Measurements from ENCODE around the gene DDX20.
A peak's percentile ranks its signal among the peaks of the same experiment; 100 is the strongest.

The DDX20 gene

GRCh38 chr1:111749628-111750027 lies 6.1 kb upstream of the DDX20 start:
- no peak for DNase-seq

GRCh38 chr1:111750856-111751255 lies 4.8 kb upstream of the DDX20 start:
- no peak for DNase-seq

DNA sequence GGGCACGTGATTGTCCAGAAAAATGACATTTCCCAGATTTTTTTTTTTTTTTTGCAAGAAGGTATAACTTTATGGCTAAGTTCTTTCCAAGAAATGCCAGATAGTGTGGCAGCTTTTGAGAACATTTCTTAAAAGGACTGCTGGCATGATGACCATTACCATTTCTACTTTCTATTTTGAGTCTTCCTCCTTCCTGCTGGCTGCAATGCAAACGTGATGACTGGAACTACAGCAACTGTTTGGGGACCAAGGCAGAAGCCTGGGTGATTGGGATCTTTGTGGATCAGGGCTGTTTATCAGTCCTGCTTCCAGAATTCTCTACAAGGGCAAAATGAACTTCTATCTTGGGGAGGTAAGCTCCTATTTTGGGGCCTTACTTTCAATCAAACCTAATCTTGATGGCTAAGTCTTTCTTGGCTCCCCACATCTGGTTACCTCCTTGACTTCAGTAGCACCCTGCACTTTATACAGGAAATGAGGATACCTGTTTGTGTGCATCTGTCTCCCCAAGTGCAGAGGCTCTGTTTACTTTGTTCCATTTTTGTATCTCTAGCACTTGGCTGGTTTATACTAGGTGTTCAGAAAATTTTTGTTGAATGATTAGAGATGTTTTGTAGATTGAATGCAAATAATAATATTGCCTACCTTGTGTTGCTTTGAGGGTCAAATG lies 3.7 kb upstream of the DDX20 start:
- DNase-seq: no peak

- peak; percentile 64 for DNase-seq
Measured at GRCh38 chr1:111754984-111755330, 744 bp upstream of the DDX20 start.

GRCh38 chr1:111756124-111756513 lies 418 bp downstream of the DDX20 start:
- DNase-seq: no peak

- no peak for DNase-seq
Measured at GRCh38 chr1:111758373-111758772, 2.7 kb downstream of the DDX20 start.

DNA sequence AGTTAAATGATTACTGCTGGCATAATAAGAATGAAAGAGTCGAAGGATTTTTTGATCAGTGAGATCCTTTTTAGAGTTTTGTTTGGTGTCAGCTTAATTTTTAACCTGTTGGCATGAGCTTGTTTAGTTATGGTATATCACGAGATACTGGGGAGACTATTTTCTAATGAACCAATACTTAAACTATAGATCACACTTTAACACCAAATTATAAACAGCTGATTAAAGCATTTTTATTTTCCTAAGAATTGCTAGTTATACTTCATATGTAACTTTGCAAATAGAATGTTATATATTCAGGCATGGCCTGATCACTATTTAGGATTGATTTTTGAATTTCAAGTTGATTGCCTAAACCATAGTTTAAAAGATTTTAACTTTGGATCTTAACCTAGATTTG lies 6.0 kb downstream of the DDX20 start:
- no peak for DNase-seq

DNA sequence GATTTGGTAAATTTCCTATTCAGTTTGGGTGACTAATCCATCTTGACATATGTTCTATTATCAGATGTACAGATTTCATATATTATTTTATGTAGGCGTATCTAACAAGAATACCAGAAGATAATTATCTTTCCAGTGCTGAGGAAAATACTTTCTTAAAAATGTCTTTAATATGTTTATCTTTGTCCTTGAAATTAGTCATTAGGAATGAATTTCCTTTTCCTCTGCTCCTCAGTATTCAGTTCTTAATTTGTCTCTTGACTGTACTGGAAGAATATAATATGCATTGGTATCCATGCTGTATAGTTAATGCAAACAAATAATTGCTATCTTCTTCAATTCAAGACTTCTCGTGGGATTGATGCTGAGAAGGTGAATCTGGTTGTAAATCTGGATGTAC lies 6.6 kb downstream of the DDX20 start:
- no peak for DNase-seq

GRCh38 chr1:111768023-111768422 lies 12.3 kb downstream of the DDX20 start:
- no peak for DNase-seq

- no peak for DNase-seq
Measured at GRCh38 chr1:111768625-111769024, 12.9 kb downstream of the DDX20 start.

- peak; percentile 38 for DNase-seq
Measured at GRCh38 chr1:111769517-111770146, 13.9 kb downstream of the DDX20 start.

DNA sequence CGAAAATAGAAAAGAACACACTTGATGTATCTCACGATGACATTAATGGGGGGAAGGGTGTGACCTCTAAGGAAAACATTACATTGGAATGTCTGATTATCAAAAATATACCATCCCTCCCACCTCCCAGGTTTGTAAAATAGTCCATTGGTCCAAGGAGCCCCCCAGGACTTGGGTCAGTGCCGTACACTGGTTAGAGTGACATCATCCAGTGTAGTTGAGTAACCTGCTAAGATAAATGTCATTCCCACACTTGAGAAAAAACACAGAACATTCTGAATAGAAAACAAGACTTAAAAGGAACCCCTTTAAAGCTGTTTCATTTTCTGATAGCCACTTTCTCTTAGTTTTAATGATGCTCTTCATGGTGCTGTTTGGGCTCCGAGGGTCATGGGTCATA lies 15.2 kb downstream of the DDX20 start:
- DNase-seq: no peak

DNA sequence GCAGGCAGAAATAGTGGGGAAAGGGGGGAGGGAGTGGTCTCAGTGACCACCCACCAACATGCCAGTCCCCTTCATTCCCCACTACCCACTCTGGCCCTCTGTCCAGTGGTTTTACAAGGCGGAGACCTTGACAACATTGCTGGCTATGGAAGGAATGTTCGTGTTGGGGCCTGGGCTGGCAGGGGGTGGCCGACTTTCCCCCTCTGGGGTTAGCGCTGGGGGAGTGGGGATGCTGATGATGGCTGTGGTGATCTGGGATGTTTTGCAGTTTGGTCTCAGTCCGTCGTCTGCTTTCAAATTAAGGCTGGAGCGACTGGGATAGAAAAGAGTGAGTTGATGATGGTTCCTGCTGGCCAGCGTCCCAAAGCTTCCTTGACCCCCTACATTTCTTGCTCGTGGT lies 20.3 kb downstream of the DDX20 start:
- no peak for DNase-seq

GRCh38 chr1:111776391-111776790 lies 20.7 kb downstream of the DDX20 start:
- no peak for DNase-seq

DNA sequence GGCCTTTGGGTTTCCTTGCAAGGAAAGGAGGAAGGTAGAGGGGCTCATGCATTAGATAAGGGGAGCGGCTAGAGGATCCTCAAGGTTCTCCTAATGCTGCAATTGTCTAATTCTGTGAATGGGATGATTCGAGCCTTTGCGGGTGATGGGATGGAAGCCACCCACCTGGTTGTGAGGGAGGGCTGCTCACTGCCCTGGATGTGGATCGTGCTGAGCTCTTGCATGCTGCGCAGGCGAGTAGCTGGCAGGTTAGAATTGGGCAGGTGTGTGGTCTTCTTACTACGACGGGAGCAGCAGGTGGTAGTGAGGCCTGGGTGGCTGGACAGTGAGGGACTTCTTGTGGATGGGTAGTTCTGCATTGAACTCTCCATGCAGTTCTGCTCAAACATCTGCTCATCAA lies 21.2 kb downstream of the DDX20 start:
- DNase-seq: no peak

- DNase-seq: no peak
Measured at GRCh38 chr1:111777301-111777700, 21.6 kb downstream of the DDX20 start.

GRCh38 chr1:111778066-111778465 lies 22.4 kb downstream of the DDX20 start:
- no peak for DNase-seq

GRCh38 chr1:111778541-111779051 lies 22.9 kb downstream of the DDX20 start:
- no peak for DNase-seq

DNA sequence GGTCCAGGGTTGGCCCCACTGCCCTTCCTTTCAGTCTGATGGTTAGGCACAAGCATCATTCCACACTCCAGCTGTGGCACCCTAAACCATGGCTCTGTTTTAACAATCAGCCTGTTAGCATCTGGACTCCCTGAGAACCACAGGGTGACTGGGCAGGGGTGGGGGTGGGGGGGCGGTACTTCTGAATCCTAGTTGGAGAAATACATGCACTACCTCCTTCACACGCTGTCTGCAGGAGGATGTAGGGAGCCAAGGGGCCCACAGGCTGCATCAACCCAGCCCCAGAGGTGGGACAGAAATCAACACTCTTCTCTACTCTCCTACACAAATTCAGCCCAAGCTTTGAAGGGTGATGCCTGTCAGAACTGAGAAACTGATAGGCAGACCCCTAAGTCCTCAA lies 23.8 kb downstream of the DDX20 start:
- no peak for DNase-seq

DNA sequence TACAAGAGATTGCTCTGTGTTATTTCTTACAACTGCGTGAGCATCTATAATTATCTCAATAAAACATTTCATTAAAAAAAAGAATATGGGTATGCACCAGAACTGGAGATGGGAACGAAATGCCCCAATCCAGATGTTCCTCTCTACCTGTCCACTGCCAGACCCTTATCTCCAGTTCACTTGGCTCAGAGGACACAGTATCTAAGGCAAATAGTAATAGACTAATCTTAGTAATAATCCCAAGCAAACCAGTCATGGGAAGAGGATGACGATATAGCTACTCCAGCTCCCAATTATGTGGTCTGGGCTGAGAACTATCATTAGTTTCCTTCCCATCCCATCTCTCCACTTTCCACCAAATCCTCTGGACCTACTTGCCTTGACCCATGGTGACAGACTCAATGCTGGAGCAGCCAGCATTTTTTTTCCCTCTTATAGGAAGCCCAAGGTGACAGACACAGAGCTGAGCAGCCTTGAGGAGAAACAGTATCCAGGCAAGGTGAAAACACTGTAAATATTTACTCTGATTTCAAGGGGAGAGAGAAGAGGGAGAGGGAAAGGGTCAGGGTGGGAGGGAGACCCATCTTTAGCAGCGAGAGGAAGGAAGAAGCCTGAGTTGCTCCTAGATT lies 28.7 kb downstream of the DDX20 start:
- no peak for DNase-seq

- no peak for DNase-seq
Measured at GRCh38 chr1:111786669-111787207, 31.0 kb downstream of the DDX20 start.

DNA sequence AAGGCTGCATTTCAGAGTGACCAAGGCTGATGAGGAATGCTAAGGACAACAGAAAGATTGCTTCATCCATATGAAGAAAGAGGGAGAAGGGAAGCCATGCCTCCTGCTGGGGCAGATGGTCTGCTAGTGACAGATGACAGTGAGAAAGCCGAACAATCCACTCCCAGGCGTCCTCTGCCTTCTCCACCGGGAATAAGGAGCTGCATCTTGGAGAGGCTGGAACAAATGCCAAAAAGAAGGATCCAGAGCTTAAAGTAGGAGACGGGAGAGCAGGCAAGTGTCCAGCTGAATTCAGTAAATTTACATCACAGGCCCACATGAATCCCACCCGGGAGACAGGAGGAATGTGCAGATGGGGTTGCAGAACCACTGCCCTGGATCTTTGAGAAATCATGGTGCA lies 33.4 kb downstream of the DDX20 start:
- DNase-seq: no peak

- DNase-seq: no peak
Measured at GRCh38 chr1:111789666-111790316, 34.1 kb downstream of the DDX20 start.

GRCh38 chr1:111791776-111792175 lies 36.1 kb downstream of the DDX20 start:
- DNase-seq: no peak

Measured in NCI-H2107 (cell line).